GM21786 (cell line): Measurements from ENCODE around the gene ZBED4.
A peak's percentile ranks its signal among the peaks of the same experiment; 100 is the strongest.

ENCODE experiments used
- ATAC-seq: cut with Tn5 transposase; IDR thresholded peaks from one replicate; pipeline ENCODE4 v1.9.1; 2021; ENCODE audit not compliant: unreplicated experiment

ZBED4 gene

GRCh38 chr22:49933236-49934159, 79.9 kb downstream of the ZBED4 start:
- ATAC-seq = no peak

GRCh38 chr22:49934160-49934890, 80.7 kb downstream of the ZBED4 start:
- no peak for ATAC-seq

- no peak for ATAC-seq
Measured at GRCh38 chr22:49934891-49935557, 81.4 kb downstream of the ZBED4 start.

GRCh38 chr22:49935561-49935960, 81.9 kb downstream of the ZBED4 start:
- no peak for ATAC-seq

GRCh38 chr22:49936018-49936972, 82.7 kb downstream of the ZBED4 start:
- ATAC-seq = peak; percentile 55

GRCh38 chr22:49936973-49937757, 83.5 kb downstream of the ZBED4 start:
- ATAC-seq = no peak

GRCh38 chr22:49937758-49938564, 84.3 kb downstream of the ZBED4 start:
- ATAC-seq = no peak

GRCh38 chr22:49938565-49939136, 85.0 kb downstream of the ZBED4 start:
- ATAC-seq = no peak
